HG03575 (cell line): ENCODE data around the gene NINJ2.
A peak's percentile ranks its signal among the peaks of the same experiment; 100 is the strongest.

Experiments used
- ATAC-seq: cut with Tn5 transposase; IDR thresholded peaks from one replicate; pipeline ENCODE4 v1.9.1; 2021; ENCODE audit not compliant: unreplicated experiment, insufficient number of reproducible peaks, low FRiP score; ENCODE audit errors: extremely low read depth

Gene NINJ2

DNA sequence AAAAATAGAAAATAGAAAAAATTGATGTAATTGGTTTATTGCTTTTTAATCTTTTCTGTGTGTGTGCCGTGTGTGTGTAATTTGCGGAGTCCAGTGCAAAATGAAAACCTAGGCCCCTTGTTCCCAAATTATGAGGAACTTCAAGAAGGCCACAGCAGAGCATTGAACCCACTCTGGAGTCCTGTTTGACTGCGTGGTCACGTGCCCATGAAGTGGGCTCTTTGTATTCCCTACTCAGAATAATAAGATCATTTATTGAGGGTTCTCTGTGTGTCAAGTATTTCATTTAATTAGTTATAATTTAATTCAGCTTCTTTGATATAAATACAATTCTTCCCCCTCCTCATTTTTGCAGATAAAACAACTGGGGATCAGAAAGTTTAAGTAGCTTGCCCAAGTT is 12.3 kb upstream of the NINJ2 start:
- no peak for ATAC-seq

DNA sequence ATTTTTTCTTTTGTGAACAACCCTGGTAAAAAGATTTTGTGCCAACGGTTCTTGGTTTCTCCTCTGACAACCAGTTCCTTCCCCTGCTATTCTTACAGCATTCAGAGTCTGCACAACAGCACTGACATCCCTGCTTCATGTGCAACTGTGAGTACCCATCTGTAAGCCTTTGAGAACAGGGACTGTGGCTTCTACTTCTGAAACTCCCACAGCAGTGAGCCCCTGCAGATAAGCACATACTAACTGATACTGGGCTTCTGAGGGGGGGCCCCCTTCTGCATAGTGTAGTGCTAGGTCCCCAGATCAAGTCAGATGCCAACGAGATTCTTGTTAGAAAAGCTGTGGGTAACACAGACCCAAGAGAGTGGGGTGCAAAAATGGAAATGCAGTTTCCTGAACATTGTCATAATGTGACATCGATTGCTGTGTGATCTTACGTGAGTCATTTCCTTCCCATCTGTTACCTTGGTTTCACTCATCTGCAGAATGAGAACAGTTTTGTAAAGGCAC is 11.1 kb upstream of the NINJ2 start:
- ATAC-seq = peak; percentile 71

DNA sequence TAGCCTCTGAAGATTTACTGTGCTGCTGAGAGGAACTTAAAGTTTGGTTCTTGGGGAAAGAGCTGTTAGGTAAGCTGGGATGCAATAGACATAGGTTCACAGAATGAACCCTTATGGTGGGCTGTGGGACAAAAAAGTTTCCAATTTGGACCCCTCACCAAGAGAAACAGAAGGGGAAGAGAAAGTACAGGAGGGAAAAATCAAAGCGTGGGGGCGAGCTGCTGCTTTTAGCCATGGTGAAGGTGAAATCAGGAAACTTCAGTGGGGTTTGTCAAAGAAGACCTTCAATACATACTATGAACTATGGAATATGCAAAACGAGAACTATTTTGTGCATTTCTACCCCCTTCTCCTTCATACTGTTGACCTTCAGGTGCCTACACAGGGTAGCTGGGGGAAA is 10.6 kb upstream of the NINJ2 start:
- ATAC-seq = no peak

DNA sequence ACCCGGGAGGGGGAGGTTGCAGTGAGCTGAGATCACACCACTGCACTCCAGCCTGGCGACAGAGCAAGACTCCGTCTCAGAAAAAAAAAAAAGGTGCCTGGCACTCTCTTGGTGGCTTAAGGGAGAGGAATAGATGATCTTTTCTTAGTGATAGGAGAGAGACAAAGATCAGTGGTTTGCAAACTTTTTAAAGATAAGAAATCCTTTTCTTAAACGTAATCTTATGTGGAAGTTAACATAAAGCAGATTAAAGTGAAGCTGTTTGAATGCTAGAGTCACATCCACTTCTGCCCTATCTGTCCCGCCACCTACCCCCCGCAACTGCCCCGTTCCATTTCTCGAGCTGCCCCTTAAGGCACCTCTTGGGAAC is 6.3 kb upstream of the NINJ2 start:
- ATAC-seq = no peak

DNA sequence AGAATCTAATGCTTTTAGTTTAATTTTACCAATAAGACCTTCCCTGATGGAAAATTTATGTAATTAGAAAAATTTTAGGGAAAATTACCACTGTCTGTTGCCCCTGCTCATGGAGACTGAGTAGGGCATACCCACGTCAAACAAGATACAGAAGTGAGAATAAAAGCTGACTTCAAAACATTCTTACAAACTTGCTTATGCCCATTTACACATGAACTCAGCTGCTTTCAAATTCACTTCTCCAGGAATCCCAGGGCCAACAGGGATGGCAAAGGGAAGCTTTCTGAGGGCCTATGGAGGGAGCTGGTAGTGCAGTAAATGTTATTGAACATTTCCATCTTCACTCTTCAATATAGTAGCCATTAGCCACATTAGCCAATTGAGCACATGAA is 4.8 kb upstream of the NINJ2 start:
- ATAC-seq = no peak

DNA sequence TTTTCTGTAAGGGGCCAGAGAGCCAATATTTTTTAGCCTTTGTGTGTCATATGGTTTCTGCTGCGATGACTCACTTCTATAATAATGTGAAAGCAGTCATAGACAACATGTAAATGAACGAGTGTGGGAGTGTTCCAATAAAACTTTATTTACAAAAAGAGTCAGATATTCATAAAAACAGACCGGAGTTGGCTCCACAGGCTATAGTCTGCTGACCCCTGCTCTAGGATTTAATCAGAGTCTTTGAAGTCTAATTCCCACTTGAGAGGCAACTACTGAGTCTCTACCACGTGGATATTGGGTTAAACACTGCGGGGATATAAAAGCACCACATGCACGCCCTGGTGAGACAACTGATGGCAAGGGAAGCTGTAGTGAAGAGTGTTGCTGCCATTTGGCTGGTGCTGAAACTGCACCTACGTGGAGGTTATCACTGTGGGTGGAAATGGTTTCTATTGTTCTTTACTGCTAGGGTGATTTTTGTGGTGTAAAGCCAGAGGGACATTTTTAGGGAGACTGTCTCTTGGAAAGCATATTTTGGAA is 3.6 kb upstream of the NINJ2 start:
- no peak for ATAC-seq

DNA sequence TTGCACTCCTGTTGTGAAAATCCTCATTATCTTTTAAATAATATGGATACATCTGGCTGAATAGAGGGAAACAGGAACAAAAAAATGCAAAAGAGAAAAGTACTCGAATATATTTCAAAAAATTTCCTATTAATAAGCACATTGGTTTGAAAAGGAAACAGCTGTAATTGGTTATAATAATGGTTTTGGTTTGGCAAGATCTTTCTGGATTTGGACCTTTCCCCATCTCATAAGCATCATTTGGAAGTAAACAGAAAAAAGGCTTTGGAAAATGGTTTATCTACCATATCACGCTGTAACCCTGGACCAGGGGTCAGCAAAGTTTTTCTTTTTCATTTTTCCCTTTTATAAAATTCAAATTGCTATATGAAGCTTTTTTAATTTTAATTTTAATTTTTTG is 2.8 kb upstream of the NINJ2 start:
- no peak for ATAC-seq

DNA sequence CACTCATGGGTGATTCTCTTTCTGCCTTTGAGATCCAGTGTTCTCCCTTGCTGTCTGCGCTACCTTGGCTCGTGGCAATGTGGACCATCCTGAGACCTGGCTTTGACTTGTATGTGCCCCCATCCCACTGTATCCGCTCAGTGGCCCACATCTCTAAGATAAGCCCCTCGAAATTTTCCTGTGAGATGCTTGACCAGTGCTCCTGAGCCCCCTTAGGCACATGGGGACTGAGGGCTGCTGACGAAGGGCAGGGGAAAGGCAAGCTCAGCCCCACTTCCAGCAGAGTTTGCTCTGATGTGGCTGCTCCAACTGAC is 1.5 kb upstream of the NINJ2 start:
- no peak for ATAC-seq

DNA sequence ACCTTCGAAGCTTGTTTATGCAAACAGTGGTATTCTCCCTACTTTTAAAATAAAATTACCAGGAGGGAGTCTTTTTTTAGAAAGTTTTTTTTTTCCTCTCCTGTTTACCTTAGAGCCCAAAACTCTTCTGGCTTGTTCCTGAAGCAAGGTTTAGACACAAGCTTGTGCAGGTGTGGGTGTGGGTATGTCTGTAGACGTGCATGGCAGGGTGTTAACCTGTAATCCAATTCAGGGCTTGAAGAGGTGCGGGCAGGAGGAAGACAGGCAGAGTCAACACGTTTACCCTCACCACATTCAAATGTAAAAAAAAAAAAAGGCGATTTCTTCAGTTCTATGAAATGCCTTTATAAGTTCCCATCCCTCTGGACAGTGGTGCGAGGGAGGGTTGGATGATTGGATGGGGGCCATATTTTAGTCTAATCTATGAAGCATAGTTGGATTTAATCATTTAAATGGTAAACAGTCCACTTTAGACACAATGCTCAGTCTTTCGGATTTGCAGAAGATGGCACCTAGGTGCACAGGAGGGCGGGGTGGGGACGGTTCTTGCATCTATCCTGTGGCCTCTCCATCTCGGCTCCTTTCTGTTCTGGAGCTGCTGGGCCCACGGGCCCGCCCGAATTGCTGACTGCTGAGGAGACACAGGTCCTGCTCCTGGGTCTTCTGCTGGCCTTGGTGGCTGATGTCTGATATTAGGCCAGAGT is 982 bp upstream of the NINJ2 start:
- ATAC-seq = no peak

DNA sequence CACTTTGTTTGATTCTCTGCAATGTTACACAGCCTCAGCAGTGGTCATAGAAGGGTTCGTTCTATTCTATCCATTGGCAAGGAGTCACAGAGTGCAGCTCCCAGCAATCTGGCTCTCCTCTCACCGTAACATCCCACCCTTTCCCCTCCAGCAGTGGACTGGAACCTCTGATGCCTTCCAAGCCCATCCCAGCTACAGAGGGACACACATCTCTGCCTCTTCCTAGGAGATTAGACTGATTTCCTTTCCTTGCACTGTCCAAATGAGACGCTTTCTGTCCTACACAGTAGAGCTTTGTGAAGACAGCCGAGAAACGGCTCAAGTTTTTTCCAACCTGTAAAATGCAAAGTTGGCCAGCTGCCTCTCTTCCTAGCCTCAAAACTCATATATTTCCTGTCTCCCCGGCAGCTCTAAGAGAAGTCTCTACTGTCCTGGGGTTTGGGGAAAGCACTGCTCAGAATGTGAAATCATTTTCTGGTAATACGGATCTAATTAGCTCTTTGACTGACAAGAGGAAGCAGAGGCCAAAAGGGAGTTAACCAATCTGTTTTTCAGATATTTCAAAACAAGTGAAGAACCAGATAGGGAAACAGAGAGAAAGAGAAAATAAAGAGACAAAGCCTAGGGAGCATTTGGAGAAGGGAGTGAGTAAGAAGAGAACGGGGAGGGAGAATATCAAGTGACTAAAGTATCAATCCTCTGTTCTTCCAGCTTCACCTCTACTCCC is 516 bp downstream of the NINJ2 start:
- ATAC-seq = no peak

DNA sequence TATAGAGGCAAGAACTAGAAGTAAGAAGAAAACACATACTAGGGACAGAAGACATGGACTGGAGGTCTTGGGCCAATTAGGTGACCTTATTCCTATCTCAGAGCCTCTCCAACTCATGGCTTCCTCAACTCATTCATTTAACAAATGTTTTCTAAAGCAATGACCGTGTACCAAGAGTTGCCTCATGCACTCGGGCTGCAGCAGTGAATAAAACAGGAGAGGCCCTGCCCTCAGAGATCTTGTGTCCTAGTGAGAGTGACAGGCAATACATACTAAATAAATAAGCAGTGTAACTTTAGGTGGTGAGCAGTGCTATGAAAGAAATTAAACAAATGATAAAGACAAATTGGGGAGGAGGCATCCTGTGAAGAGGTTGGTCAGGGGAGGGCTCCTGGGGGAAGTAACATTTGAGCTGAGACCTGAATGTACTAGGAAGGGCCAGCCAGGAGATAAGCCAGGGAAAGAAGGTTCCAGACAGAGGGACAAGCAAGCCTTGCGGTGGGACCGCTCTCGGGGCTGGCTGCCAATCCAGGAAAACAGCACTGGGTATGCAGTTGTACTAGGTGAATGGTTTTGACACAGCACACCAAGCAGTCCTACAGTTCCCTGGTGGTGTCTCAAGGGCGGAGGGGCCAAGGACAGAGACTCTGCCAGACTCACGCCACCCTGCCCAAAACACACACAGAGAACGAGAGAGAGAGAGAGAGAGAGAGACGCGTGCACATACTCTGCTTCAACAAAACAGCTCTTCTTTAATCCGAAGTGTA is 1.3 kb downstream of the NINJ2 start:
- ATAC-seq = no peak

DNA sequence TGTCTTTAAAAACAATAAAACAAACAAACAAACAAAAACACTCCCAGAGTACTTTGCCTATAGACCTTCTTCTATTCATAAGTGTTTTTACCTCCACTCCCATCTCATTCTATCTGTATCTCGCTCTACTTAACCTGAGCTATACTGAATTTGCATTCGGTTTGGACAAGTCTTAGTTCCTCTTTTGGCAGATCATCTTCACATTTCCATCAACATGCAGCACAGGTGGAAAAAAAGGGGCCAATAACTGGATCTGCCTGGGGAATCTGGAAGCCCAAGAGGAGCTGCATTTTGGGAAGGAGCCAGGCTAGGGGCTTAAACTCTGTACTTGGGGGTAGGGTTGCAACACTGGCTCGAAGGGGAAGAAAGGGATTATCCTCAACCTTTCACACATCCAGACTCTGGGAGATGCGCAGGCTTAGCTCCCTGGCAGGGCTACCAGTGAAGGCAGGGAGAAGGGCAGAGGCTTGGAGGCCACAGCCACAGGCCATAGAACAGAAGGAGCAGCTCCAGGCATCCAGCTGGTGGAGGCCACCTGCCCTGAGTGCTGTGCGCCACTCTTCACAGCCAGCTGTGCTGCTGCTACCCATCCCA is 4.1 kb downstream of the NINJ2 start:
- no peak for ATAC-seq

DNA sequence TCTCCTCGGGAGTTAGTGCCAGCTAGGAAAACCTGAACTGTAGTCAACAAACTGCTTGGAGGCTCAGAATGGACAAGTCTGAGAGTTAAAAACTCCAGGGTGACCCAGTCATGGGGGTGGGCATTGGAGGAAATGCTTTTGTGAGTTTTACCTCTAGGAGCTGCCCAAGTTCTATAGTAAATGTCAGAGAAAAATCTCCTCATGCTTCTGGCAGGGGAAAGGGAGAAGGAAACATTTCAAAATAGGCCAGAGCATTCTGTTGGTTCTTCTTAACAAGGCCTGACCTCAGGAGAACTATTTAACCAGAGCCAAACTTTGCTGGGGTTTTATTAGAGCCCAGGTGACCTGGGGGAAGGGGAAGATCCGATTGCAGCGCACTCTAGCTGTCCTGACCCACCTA is 12.3 kb downstream of the NINJ2 start:
- no peak for ATAC-seq

DNA sequence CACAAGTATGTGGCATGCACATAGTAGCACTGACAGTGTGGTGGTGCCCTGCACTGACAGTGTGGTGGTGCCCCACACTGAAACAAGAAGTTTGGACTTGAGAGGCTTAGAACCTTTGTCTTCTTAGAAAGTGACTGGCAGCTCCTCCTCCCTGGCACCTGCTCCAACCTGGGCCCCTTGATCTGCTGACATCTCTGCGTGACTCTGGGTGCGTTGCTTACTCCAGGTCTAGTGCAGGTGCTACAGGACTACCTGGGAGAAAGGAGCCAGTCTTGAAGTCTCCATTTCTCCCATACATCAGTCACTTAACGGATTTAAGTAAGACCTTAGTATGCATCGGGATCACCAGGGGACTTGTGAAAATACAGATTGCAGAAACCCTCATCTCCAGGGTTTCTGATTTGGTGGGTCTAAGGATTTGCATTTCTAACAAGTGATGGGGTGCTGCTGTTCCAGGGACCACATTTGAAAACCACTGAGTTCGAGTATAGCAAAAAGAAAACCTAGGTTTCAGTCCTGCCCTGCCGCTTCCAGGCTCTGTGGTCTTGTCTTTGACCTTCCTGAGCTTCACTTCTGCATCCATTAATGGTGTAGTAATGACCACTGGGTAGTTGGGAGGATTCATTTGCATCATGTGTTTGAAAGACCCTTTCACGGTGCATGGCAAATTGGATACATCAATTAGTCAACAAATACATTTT is 15.7 kb downstream of the NINJ2 start:
- no peak for ATAC-seq

DNA sequence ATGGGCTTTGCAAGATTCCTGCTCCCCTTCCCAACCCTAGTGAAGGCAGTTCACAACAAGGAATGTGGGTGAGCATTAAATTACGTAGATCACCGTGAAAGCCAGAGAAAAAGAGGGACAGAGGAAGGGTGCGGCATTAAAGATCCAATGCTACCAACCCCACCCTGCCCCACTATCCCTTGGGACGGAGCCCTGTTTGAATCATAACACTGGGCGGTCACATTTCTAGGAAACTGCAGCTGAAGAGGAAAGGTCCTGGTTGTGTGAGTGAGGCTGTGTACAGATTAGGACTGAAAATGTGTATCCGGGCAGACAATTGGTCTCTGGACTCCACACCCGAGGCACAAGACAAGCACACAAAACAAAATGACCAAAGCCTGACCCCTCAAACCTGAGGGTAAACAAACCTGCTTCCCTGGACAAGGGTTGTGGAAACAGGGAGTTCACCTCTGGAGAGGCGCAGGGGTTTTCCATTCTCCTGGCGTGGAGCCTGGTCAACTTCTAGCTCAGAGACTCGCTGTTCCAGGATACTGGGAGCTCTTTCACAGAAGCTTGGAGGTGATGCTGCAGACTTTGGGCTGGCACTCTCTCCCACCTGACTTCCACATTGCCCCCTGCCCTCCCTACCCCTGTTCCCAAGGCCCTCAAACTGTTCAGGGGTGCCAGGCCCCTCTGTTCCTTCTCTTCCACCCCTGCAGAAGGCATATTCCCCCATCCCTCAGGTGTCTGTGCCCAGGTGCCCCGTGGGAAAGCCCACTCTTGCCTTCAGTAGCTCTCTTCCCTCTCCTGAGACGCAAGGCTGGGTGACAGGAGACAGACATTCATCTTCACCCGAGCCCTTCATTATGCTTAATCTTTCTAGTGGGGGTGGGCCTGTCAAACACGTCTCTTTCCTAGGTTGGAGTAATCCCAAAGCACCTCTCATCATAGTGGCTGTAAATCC is 16.5 kb downstream of the NINJ2 start:
- no peak for ATAC-seq

DNA sequence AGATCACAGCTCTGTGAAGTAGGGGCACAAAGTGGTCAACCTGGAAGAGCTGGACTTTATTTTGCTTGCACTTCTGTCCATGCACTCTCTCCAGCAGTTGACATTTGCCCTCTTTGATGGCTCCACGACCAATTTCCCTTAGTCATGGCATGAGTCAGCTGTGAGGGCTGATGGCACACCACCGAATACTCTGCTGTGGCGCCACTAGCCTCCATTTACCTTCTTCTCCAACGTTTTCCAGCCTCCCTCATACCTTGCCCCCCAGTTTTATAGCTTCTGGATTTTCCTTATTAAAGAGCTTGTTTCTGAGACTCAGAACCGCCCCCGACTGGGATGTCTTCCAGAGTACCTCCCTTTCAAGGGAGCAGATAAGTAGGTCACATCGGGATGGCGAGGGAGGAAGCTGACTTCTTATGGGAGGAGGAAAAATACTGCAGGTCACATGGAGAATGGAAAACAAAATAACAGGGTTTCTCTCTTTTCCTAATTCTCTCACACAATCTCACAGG is 17.6 kb downstream of the NINJ2 start:
- no peak for ATAC-seq

DNA sequence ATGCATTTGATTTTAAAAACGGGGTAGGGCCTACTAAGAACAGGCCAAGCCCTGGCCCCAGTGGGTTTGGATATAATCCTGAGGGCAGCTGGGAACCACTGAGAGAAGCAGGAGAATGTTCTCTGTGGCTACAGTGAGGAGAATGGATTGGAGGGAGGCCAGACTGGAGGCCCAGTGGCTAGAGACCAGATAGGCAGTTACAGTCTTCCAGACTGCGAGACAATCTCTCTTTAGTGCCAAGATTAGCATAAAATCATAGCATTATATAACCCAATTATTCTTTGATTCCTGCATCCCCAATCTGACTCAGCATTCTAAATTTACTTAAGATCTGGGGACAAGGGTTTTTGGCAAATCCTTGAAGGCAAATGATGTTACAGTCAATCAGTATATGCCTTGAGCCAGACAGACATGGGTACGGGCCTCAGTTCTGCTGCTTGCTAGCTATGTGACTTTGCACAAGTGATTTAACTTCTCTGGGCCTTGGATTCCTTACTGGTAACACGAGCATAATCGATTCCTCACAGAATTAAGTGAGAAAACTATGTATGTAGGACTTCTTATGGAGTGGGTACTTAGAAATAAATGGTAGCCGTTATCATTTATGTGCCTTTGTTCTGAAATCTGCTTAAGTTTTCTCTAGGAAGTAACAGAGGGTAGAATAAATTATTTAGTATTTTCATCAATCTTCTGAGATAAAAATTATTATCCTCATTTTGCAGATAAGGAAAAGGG is 18.3 kb downstream of the NINJ2 start:
- ATAC-seq = no peak
